AG20443 (cell line): Measurements from ENCODE around the gene SNRNP200.

Experiments
- DNase-seq: peaks from one replicate; pipeline ENCODE4 v3.0.0; 2012; ENCODE audit warnings: low spot score, mixed read lengths

Gene SNRNP200

GRCh38 chr2:96305091-96305978, at the start of gene SNRNP200:
Gene SNRNP200, minus strand, starts transcription at chr2:96305546. Its CDS starts 109 bp downstream, at chr2:96305437.
- DNase-seq = peak; percentile 95

GRCh38 chr2:96354492-96354891, 49.1 kb upstream of the SNRNP200 start:
- DNase-seq = no peak

- peak; percentile 69 for DNase-seq
Measured at GRCh38 chr2:96353606-96354101, 48.3 kb upstream of the SNRNP200 start.

GRCh38 chr2:96353032-96353561, 47.8 kb upstream of the SNRNP200 start:
- peak; percentile 78 for DNase-seq

GRCh38 chr2:96347395-96347794, 42.0 kb upstream of the SNRNP200 start:
- no peak for DNase-seq

- no peak for DNase-seq
Measured at GRCh38 chr2:96345868-96346462, 40.6 kb upstream of the SNRNP200 start.

GRCh38 chr2:96345438-96345837, 40.1 kb upstream of the SNRNP200 start:
- DNase-seq = no peak

GRCh38 chr2:96344011-96344410, 38.7 kb upstream of the SNRNP200 start:
- DNase-seq = no peak

- peak; percentile 35 for DNase-seq
Measured at GRCh38 chr2:96342085-96342484, 36.7 kb upstream of the SNRNP200 start.

- no peak for DNase-seq
Measured at GRCh38 chr2:96341641-96342040, 36.3 kb upstream of the SNRNP200 start.

- no peak for DNase-seq
Measured at GRCh38 chr2:96340493-96341414, 35.4 kb upstream of the SNRNP200 start.

- no peak for DNase-seq
Measured at GRCh38 chr2:96336873-96337272, 31.5 kb upstream of the SNRNP200 start.

GRCh38 chr2:96336104-96336775, 30.9 kb upstream of the SNRNP200 start:
- DNase-seq = no peak

- DNase-seq = no peak
Measured at GRCh38 chr2:96333708-96334107, 28.4 kb upstream of the SNRNP200 start.

GRCh38 chr2:96330407-96330806, 25.1 kb upstream of the SNRNP200 start:
- no peak for DNase-seq

- DNase-seq = no peak
Measured at GRCh38 chr2:96329874-96330273, 24.5 kb upstream of the SNRNP200 start.

GRCh38 chr2:96329456-96329855, 24.1 kb upstream of the SNRNP200 start:
- DNase-seq = no peak

GRCh38 chr2:96326990-96327820, 21.9 kb upstream of the SNRNP200 start:
- no peak for DNase-seq

- DNase-seq = no peak
Measured at GRCh38 chr2:96326564-96326963, 21.2 kb upstream of the SNRNP200 start.

- DNase-seq = no peak
Measured at GRCh38 chr2:96325884-96326255, 20.5 kb upstream of the SNRNP200 start.
